Measurements from ENCODE around the gene CLDN8.

CLDN8 gene

DNA sequence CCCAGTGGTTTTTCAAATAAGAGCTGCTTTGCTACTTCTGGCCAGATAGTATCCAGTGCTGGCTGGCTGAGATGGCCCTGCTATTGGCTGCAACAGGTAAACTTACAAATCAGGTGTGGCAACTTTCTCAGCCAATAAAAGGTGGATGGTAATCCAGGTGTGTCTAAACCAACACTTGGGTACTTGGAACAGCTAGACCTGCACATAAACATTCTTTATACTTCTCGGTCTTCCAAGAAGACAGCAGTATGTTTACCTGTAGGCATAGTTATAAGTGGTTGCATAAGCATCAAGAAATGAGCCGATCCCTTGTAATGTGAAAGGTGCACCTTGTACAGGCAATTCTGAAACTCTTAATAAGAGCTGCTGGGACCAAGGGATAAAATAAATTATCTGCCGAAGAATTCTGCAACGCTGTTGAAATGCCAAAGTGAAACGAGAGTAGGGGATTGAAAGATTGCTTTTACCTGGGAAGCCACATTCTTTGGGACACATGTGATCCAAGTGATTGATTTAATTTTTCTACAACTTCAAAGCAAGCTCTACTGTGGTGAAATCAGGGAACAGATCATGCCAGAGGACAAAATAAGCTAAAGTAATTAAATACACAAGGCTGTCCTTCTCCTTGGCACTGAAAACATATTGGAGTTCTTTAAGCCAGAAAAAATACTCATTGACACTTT lies at the start of gene CLDN8:
TSS of gene CLDN8 (minus strand) at position 57 of the 683 bp plus-strand sequence. CDS start 172 bp downstream, outside the sequence.
- no peak for DNase-seq

DNA sequence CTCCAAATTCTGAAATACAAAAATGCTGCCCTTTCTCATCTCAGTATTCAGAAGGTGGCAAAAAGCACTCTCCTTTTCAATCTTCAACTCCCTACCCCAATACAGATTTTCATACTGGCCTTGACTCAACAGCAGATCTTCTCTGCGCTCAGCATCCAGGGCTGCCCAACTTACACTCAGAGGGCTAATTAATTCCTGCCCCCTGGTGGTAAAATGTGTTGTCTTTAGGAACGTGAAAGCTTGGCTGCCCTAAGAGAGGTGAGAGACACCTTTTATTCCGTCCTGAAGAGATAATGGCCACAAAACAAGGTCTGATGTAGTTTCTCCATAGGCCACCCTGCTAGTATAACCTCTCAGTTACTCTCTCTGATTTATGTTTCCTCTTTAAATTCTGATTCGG lies 41.9 kb upstream of the CLDN8 start:
- no peak for DNase-seq

DNA sequence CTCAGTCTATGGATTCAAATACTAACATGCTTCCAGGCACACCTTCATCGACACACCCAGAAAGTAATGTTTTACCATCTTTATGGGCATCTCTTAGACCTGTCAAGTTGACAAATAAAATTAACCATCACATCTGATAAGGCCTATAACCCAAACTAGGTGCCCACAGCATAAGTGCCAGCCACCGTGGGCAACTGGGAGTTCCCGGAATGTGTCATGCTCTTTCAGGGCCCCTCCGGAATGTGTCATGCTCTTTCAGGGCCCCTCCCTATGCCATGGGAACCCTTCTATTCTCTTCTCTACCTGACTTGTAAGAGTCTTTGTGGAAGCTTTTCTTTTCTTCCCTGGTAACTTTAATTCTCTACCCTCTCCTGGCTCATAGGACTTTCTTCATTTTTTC lies 40.2 kb upstream of the CLDN8 start:
- no peak for DNase-seq

DNA sequence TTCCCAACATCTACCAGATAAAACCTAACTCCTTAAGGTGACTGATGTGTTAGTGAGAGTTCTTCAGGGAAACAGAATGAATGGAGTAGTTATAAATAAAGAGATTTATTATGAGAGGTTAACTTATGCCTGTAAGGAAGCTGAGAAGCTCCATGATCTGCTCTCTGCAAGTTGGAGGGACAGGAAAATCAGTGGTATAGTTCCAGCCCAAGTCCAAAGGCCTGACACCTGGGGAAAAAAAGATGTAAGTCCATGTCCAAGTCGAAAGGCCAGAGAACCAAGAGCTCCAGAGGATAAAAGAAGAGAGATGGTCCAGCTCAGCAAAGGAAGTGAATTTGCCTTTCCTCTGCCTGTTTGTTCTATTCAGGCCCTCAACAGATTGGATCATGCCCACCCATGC lies 39.8 kb upstream of the CLDN8 start:
- no peak for DNase-seq

DNA sequence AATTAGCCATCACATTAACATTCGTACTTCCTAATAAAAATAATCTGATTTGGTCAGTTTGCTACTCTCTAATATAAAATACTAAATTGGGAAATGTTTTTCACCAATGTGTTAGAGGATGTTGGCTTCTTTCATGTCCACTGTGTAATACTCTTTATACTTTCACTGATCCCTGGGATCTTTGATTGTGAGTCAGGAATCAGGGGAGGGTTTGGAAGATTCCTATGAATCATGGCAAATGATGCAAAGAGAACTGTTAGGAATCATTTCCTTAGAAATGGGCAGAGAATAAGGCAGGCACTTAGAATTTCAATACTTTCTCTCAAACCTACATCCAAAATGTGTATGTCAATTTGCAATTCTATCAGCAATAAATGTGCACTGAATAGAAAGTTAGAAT lies 35.9 kb upstream of the CLDN8 start:
- DNase-seq: no peak

DNA sequence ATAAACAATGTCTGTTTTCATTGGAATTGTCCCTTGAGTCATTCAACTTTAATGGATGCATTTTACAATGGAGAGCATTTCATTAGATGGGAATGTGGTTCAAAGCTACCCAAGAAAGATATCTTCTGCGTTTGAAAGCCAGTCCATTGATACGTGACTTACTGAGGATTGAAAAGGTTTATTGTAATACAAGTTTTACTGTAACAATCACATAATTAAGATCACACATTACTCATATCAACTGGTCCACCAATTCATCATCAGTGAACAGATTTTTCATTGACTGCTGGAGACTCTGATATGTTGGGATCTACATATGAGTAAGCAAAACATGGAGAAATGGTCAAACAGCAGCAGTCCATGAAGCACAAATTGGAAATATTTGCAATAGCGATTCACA lies 34.0 kb upstream of the CLDN8 start:
- DNase-seq: no peak

DNA sequence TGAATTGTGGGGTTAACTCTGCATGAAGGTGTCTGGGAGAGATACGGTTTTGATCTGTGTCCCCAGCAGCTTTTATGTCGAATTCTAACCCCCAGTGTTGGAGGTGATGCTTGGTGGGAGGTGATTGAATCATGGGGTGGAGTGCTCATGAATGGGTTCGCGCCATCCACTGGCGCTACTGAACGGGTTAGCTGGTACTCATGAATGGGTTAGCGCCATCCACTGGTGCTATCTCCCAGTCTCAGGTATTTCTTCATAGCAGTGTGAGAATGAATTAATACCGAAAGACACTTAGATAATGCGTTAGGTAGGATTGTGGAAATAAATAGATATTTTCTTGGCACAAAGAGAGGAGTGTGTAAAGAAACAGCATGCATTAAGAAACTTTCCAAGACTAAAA lies 32.9 kb upstream of the CLDN8 start:
- no peak for DNase-seq

DNA sequence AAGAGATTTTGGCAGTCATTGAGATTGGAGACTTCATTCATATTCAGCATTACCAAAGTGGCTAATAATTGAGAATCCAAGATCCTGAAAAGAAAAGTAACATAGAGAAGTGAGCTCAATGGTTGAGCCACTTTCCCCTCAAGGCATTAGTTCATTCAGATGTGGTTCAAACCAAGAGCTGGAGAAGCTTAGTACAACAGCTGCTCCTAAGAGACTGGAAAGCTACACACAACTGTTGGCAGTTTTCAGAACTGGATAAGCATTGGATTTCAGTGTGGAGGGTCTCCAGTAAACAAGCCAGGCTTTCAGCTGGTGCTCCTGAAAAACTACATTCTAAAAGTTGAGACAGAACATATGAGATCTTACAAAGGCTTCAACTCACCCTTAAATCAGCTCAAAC lies 29.2 kb upstream of the CLDN8 start:
- DNase-seq: no peak

DNA sequence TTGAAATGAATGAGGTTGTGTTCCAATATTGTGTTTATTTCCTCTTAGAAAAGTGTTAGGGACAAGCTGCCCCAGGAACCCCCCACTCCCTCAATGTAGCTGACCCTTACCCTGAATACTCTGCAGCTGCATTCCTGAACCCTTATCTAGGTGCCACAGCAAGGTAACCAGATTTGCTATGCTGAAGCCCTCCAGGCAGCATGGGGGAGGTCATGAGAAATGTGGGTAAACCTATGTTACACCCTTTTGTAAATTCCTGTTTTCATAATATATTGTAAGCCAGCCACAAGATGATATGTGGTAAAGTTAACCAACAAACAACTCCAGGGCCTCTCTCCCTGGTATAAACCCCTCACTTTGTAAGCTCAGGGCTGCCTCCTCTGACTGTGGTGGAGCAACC lies 27.8 kb upstream of the CLDN8 start:
- no peak for DNase-seq

DNA sequence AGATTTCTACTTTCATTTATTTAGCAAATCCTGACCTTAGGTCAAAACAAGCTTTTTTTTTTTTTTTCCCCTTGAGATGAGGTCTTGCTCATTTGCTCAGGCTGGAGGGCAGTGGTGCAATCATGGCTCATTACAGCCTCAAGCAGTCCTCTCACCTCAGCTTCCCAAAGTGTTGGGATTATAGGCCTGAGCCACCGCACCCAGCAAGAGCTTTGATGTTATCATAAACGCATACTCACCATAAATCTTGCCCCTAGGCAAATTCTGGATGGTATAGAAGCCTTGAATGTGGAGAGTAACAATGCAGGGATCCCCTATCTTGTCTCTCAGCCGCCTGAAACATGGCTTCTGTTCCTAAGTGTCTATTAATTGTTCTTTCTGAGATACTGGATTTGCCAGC lies 24.8 kb upstream of the CLDN8 start:
- no peak for DNase-seq

DNA sequence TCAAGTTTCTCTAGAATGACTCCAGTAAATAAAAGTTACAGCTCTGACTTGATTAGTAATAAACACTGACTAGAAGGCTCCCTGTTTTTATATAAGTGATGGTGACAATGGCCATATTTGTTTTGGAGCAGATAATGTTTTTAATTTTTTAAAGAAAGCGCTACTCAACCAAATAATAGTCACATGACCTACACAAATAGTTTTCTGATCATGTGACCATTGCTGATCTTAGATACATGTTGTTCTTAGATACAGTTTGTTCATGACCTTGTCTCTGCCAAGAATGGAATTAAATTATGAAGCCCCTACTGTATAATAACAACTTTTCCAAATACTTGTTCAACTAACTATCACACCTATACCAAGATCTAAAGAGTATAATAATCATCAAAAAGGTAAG lies 22.3 kb upstream of the CLDN8 start:
- DNase-seq: no peak

DNA sequence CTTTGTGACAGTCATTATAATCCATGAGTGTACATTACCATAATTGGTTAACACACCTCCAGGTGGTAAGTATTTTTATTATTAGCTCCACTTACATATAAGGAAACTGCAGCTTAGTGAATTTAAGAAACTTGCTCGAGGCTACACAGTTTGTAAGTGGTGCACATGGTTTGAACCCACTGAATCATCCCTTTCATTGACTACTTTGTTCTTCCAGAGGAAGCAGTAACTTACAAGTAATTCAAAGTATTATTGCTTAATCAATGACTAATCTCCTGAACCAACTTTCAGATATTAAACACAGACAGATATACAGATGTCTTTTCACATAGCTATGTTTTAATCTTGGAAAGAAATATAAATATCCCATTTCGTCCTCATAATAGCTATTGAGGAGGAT lies 18.7 kb upstream of the CLDN8 start:
- no peak for DNase-seq

DNA sequence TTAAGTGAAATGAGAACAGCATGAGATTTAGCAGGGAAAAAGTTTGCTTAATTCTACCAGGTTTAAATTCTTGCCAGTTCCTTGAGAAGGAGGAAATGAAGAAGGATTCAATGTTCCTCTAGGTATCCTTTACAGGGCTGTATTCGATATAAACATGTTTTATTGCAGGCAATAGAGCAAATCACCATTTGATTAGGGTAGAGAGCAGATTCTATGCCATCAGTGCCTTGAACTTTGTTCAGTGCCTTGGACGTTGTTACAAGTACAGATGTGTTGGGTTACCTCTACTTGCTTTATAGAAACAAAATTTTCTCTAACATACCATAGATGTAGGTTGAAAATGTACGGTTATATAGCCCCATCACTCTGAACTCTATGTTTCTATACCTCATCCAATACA lies 18.2 kb upstream of the CLDN8 start:
- no peak for DNase-seq

DNA sequence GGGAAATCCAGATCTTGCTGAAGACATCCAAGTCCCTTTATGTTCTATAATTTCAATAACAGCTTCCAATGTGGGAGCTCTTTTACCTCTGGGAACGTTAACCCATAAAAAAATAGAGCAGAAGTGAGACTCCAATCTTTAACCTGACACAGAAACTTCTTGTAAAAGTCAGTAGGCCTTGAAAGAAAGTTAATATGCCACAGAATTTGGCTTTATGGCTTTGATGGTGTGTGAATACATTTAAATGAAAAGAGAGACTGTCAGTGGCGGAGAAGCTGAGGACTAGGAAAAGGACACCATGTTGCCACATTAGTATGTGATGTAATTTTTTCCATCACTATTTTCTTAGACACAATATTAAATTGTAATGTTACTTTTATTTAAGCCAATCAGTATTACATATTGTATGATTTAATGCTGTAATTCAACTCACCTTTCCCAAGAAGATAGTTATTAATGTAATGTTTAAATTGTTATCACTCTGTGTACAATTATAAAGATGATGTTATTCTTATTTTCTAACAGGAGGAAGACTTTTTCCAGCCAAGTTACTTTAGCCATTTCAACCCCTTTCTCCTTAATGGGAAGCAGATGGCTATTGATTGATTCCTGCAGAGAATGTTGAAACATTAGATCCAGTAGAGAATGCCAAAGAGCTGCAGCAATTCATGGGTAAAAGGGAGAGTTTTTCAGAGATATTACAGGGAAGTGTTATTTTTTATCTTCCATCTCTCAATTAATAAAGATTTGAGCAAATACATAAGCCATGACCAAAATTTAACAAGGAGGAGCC lies 17.5 kb upstream of the CLDN8 start:
- no peak for DNase-seq

DNA sequence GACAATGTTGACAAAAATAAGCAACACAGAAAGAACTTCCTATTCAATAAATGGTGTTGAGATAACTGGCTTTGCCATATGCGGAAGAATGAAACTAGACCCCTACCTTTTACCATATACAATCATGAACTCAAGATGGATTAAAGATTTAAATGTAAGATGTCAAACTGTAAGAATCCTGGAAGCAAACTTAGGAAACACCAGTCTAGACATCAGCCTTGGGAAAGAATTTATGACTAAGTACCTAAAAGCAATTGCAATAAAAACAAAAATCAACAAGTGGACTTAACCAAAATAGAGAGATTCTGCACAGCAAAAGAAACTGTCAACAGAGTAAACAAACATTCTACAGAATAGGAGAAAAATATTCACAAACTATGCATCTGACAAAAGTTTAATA lies 16.1 kb upstream of the CLDN8 start:
- DNase-seq: no peak

DNA sequence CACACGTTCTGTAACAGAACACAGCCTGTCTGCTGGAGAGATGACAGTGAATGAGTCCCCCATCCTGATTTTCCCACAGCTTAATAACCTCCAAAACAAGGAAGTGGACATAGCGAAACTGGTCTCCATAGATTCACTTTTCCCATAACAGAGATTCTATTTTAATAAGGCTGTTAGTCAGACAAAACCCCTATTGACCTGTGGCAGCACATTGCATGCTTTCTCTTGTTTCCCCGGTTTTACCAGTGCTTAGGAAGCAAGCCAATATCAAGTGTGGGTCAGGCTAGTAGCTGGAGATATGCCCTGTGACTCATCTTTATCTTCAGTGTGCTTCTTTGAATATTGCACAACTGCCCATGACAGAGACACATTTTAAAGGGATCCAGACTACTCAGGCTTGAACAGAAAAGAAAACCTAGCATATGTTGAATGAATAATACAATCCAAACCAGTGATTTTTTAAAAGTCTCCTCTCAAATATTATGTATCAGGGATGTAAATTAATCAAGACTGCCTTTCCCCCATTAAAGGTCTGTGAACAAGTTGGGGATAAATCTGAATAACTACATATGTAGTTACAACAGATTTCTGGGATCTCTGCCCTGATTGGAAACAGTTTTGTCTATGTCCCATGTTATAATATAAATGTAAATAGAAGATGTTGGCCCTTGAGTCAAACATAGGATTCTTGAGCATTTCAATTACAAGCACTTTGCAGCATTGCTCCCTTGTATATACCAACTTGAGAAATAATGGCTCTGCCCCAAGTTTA lies 11.9 kb upstream of the CLDN8 start:
- DNase-seq: no peak

DNA sequence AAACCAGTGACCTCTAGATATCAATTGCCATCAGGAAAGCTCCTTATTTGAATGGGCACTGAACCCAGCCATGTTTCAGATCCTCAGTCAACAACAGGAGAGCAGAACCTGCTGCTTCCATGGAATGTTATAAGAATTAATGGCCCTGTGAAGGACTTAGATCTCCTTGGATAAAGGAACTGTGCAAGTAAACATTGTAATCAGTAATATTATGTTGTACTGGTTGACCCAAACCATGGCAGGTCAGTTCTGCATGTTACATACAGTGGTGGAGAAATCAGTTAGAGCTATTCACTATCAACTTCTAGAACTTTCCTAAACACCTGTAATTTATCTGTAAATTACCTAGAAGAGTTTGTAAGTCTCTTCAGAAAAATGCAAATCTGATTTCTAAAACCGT lies 11.2 kb upstream of the CLDN8 start:
- DNase-seq: no peak

DNA sequence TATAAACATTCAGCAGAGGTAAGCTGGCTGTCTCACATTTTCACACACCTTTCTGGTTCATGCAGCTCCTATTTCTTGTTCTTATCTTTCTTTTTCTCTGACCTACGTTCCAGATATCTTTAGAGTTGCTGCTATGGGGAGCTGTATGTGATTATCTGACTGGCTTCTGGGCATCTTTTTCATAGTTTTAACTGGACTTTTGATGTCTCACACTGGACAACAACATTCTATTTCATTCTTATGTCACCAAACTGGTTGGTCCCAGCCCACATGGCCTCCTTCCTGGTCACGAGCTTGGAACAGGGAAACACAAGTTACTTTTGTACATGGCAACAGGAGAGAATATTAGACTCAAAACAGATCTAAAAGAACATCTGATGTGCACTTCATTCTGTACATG lies 7.7 kb upstream of the CLDN8 start:
- no peak for DNase-seq

DNA sequence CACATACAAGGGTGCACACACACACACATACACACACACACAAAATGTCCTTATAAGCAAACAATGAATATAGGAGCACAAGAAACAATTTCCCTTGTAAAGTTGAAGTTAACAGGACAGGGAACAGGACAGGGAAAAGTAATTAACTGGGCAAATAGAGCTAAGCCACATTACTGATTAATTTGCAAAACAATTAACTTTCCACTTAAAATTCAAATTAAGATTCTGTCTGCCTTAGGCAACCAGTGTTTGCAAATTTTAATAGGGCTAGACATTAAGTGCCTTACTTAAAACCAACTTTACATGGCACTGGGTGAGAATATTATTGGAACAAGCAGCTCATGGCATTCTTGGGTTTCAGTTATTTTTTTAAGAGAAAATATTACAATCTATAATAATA lies 6.8 kb upstream of the CLDN8 start:
- no peak for DNase-seq

DNA sequence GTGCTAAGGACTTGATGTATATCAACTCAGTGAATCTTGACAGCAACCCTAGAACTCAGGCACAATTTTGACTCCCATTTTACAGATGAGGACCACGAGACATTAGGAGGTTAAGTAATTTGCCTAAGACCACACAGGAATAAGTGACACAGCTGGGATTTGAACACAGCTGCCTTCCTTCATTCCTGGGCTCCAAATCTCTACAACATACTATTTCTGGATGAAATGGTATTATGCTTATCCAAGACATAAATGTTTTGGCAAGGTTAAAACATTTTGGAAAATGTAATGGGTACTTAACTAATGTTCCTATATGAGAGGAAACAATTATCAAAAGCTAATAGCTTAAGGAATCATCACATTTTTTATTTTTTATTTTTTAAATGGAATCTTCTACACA lies 4.8 kb downstream of the CLDN8 start:
- no peak for DNase-seq

DNA sequence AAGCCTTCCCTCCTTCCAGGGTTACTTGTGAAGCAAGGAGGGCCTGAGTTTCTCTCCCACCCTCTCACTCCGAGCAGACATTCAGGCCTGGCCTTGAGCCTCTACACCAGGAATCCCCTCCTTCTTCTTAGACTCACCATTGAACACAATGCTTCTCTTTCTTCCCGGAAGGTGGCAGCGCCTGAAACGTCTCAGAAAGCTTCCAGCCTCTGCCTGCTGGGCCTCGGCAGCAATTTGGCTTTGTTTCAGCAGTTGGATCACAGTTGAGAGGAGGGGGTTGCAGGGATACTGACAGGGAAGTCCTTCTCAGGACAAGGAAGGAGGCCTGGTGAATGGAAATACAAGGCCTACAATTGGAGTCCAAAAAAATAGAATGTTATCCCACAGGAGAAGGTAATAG lies 6.3 kb downstream of the CLDN8 start:
- no peak for DNase-seq

DNA sequence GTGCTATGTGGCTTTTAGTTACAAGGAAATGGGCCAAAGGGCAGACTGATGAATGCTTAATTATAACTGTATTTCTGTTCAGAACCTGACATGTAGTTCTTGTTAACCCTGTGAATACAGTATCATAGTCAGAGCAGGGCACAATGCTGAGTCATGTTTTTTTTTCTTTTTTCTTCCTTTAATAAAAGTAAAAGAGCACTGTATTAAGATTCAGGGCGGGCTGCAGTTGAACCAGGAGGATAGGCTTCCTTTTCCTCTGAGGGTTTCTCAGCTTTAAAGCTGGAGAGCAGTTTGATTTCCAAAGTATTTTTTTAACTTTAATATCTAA lies 8.7 kb downstream of the CLDN8 start:
- no peak for DNase-seq

DNA sequence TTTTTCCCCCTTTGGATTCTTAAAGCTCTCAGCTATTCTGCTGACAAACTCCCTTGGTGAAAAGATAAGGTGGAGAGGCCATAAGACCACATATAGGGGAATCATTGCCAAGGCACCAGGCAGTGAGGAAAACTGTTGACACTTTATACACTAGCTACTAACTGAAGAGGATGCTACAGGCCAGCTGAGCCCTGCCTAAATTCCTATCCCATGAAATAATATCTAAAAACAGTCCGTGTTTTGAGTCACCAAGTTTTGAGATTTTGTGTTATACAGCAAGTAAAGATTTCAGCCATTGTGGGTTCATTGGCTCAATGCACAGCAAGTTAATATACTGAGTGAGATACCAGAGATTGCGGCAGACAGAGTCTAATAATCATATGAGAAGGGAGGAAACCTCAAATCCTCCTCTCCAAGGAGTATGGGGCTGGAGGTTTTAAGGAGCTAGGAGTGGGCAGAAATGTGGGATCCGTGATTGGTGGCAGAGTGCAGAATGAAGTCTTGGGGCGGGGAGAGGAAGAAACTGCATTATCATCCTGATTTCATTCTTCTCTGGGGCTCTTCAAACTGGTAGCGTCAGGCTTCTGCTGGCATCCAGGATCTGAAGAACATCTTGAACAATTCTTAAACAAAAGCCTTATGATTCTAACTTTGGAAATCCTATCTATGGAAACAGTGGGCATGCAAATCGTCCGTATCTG lies 9.2 kb downstream of the CLDN8 start:
- DNase-seq: no peak

DNA sequence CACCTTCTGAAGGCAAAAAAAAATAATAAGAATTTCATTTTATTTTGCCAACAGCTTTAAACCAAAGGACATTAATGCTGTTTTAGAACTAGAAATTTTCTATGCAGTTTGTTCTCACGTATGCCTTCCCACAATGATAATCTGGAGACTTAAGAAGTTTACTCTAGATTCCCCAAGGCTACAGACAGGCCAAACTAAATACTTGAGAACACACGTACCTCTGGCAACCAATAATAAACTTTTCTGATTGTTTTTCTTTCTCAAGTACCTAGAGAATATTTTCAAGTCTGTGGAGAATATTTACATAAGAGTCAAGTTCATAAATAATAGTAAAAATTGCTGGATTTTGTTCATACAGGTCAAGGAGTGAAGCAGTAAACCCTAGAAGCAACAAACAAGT lies 15.9 kb downstream of the CLDN8 start:
- DNase-seq: no peak

Measured in CD4-positive, alpha-beta T cell treated with Interleukin-4 for 1 hour (primary cell).